Natural killer cell treated with Interleukin-12 subunit alpha and Interleukin-12 subunit beta and Interleukin-15 and Interleukin-18, amount 100 ng/mL, for 72 hours (primary cell): ENCODE measurements around the gene CDH12. TPM values are rescaled to one million over a fixed set of nuclear protein-coding genes. Genes with fewer than 3 reads are reported as not detected.
"Not testable (repeated sequence)": the region's sequence is repeated elsewhere in the genome, so short reads cannot be mapped to it uniquely, and the experiment has no call there.

ENCODE experiments used
- ATAC-seq, 2 donors: fragments of 150-1000 bp; cut with Tn5 transposase in 1 of 2; sonication (Bioruptor Pico), chemical (Tn5 transposase) in 1 of 2; 2 replicates each; pipeline ENCODE4 v1.10.0; 2021
- DNase-seq: peaks from one replicate; pipeline ENCODE4 v3.0.0; 2022; ENCODE audit warnings: low spot score
- H3K27ac Mint-ChIP-seq, 2 donors: 1 replicate in 1 of 2; 2 replicates in 1 of 2; pipeline ENCODE4 v1.8.0; 2022; ENCODE audit warnings: mixed read lengths in 2 of 2, mild to moderate bottlenecking in 1 of 2, moderate library complexity in 1 of 2
- H3K27me3 Mint-ChIP-seq, 2 donors: 1 replicate in 1 of 2; 2 replicates in 1 of 2; pipeline ENCODE4 v1.8.0; 2022; ENCODE audit warnings: mixed read lengths in 2 of 2
- H3K36me3 Mint-ChIP-seq: one replicate; pipeline ENCODE4 v1.8.0; 2022; ENCODE audit warnings: mixed read lengths
- H3K4me1 Mint-ChIP-seq, 2 donors: 1 replicate in 1 of 2; 2 replicates in 1 of 2; pipeline ENCODE4 v1.8.0; 2022; ENCODE audit warnings: low read depth in 2 of 2, mixed read lengths in 2 of 2, mild to moderate bottlenecking in 1 of 2
- H3K4me3 Mint-ChIP-seq: one replicate; pipeline ENCODE4 v1.8.0; 2022; ENCODE audit warnings: mixed read lengths
- H3K9me3 Mint-ChIP-seq: 2 replicates; pipeline ENCODE4 v1.8.0; 2022; ENCODE audit warnings: mixed read lengths
- total RNA-seq, 2 donors: library from RNA; stranded (reverse); gene quantifications; one replicate each; pipeline ENCODE4 v1.2.3, GENCODE V29; 2022

Gene CDH12
- total RNA-seq, 2 donors from 2014 or later = not detected

DNA sequence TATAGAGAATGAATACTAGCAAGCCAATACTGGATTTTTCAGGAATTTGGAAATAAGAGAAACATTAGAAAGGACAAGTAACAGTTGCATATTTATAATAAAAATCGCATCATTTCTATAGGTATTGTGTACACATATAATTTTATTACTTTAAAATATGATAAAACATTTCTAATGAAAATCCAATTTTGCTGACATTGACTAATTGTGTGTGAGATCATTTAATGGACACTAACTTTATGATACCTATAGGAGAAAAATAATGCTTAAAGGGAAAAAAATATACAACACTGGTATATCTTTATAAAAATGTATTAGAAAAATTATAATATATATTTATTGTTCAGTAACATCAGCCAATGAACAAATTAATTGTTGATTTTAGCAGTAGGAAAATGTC is 557.3 kb downstream of the CDH12 start:
- no peak for ATAC-seq
- no peak overlapping the region for H3K27ac Mint-ChIP-seq
- H3K4me3 Mint-ChIP-seq = no peak overlapping the region
- no peaks in the 10 kb centered on the region for H3K27me3 Mint-ChIP-seq
- no peaks in the 10 kb centered on the region for H3K4me1 Mint-ChIP-seq
- peaks cover 12% of the 10 kb centered on the region for H3K9me3 Mint-ChIP-seq
- peaks cover 6% of the 10 kb centered on the region for H3K36me3 Mint-ChIP-seq
- no peak for DNase-seq

DNA sequence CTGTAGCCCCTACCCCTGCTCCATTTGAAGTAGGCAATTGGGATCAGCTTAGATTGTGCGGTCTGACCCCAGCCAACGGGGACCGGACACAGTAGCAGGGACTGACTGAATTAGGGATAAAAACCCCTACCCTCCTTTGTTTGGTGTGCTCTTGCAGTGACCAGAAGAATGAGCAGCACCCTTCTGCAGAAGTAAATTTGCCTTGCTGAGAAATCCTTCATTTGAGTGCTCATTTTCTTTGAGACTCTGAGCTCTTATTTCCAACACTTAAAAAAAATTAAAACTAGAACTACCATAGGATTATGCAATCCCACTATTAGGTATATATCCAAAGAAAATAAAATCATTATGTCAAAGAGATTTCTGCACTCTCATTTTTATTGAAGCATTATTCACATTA is 560.0 kb downstream of the CDH12 start:
- Mint-ChIP-seq H3K27ac (no peak overlapping the region), H3K4me1 (no peaks in the 10 kb centered on the region), H3K27me3 (no peaks in the 10 kb centered on the region), H3K36me3 (peaks cover 12% of the 10 kb centered on the region), H3K9me3 (peaks cover 15% of the 10 kb centered on the region), H3K4me3 (no peak overlapping the region)
- ATAC-seq = no peak
- no peak for DNase-seq

DNA sequence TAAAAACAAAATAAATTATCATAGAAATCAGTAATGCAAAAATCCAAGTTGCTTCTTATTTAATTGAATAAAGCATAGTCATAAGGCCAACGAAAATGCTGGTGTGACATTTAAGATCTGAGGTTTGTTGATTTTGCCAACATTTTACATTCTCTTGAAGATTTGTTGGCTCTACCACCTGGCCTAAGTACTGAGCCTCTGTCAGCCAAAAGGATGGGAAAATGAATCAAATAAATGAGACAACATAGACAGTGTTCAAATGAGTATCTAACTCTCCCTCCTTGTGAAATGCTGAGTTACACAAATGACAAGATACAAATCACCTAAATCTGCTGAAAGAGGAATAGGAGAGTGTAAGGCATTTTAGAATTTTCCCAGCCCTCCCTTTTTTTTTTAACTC is 575.0 kb downstream of the CDH12 start:
- Mint-ChIP-seq H3K4me3 (no peak overlapping the region), H3K27me3 (no peaks in the 10 kb centered on the region), H3K36me3 (peaks cover 11% of the 10 kb centered on the region), H3K4me1 (no peaks in the 10 kb centered on the region), H3K27ac (no peak overlapping the region), H3K9me3 (peaks cover 22% of the 10 kb centered on the region)
- ATAC-seq (no peak), DNase-seq (no peak)

DNA sequence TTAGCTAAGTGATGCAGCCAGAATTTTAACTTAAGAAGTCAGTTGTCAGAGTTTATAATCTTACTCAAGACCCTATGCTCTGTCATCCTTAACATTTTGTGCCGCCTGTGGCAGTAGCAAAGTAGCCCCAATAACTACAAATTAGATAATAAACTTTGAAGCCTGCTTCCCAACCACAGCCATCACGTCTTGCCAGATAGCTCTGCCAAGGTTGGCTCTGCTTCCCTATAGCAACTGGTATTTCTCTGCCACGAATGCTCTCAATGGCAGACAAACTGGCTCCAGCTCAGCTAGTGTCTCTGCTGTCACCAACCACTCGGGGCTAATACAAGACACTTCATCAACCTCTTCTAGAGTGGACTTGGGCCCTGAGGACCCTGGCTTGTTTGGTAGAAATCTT is 576.1 kb downstream of the CDH12 start:
- Mint-ChIP-seq H3K36me3 (peaks cover 11% of the 10 kb centered on the region), H3K27me3 (no peaks in the 10 kb centered on the region), H3K4me3 (no peak overlapping the region), H3K27ac (no peak overlapping the region), H3K4me1 (no peaks in the 10 kb centered on the region), H3K9me3 (peaks cover 19% of the 10 kb centered on the region)
- no peak for DNase-seq
- no peak for ATAC-seq

DNA sequence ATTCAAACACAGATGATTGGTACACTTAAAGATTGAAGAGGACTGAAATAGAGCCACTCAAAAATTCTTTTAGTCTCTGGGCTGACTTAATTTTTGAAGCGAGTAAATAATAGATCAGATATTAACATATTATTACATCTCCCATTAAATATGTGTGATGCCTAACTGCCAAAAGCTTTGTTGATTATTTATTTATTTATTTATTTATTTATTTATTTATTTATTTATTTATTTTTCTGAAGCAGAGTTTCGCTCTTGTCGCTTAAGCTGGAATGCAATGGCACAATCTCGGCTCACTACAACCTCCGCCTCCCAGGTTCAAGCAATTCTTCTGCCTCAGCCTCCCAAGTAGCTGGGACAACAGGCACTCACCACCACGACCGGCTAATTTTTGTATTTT is 587.3 kb downstream of the CDH12 start:
- H3K36me3 Mint-ChIP-seq, H3K27ac Mint-ChIP-seq, ATAC-seq: not testable (repeated sequence)

DNA sequence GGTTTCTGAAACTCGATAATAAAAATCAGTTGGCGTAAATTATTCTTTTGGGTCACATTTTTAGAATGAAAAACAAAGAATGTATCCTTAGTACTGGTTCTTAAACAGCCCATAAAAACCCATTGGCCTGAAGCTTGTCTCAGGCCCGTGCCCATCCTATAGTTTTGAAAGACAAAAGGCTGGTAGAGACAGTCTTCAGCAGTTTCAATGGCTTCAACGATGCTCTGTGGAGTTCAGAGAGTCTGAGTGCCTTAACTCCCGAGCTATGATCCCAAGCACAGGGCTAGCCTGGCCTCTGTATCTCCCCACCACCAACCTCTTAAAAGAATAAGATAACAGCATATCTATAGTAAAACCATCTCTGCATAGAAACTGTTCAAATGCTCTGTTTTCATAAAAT is 595.0 kb downstream of the CDH12 start:
- DNase-seq = no peak
- Mint-ChIP-seq H3K9me3 (peaks cover 4% of the 10 kb centered on the region), H3K4me1 (no peaks in the 10 kb centered on the region), H3K4me3 (no peak overlapping the region), H3K27ac (no peak overlapping the region), H3K36me3 (no peaks in the 10 kb centered on the region), H3K27me3 (no peaks in the 10 kb centered on the region)
- no peak for ATAC-seq

More for the DNA sequence above, 587.3 kb downstream of the CDH12 start:
- not testable (repeated sequence) for H3K27me3 Mint-ChIP-seq, H3K4me1 Mint-ChIP-seq, DNase-seq, H3K4me3 Mint-ChIP-seq, H3K9me3 Mint-ChIP-seq

DNA sequence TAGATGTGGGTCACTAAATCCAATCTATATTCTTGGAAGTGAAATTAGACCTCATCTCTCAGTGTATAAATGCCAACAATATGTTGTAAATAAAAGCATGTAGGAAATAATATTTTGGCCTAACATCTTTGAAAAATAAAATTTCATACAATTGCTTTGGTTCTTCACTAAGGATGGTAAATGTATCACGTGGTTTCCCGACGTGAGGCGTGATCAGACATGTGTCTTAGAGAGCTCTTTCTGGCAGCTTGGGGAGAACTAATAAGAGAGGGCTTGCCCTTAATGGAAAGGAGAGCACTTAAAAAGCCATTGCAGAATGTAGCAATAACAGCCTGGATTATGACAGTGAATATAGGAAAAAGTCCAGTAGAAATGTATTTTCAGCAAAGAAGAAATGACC is 602.6 kb downstream of the CDH12 start:
- H3K4me1 Mint-ChIP-seq = no peaks in the 10 kb centered on the region
- peaks cover 19% of the 10 kb centered on the region for H3K9me3 Mint-ChIP-seq
- H3K27ac Mint-ChIP-seq = no peak overlapping the region
- no peak overlapping the region for H3K4me3 Mint-ChIP-seq
- peaks cover 4% of the 10 kb centered on the region for H3K36me3 Mint-ChIP-seq
- DNase-seq (no peak), ATAC-seq (no peak)
- no peaks in the 10 kb centered on the region for H3K27me3 Mint-ChIP-seq

DNA sequence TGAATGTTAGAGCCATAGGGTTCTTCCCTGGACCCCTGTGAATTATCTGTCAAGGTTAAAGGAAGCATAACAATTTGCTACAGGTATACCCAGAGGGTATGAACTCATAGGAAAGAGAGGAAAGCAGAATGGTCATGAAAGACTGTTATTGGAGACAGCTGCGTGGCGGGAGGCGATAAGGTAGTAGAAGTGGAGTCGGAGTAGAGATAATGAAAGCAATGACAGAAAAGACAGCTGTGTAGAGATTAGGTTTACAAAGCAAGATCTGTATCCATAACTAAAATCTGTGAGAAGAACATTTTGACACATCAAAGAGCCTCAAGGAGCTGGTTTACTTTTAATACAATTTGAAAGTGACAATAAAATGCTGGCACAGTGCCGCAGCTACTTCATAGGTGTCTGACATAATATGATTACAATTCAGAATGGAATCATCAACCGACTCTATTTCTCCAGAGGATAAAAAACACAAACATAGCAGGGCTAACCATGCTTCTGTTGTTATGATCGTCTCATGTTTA is 603.9 kb downstream of the CDH12 start:
- Mint-ChIP-seq H3K4me1 (no peaks in the 10 kb centered on the region), H3K27ac (no peak overlapping the region), H3K4me3 (no peak overlapping the region), H3K9me3 (peaks cover 19% of the 10 kb centered on the region), H3K27me3 (no peaks in the 10 kb centered on the region), H3K36me3 (peaks cover 4% of the 10 kb centered on the region)
- no peak for ATAC-seq
- DNase-seq = no peak

DNA sequence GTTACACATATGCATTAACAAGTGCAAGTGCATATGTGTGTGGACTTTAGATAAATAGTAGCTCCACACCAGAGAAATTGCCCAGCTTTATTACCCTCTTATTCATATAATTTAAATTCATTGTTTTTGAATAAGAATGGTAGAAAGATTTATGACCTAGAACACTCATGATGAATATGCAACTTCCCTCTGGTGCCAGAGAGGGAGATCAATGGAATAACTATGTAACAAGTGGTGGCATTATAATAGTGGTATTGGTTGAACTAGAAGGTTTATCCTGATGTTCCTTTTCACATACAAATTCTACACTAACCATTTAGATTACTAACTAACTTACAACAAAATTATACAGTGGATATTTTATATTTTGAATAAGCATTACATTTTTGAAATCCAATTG is 607.4 kb downstream of the CDH12 start:
- ATAC-seq (no peak), DNase-seq (no peak)
- Mint-ChIP-seq H3K4me3 (no peak overlapping the region), H3K4me1 (no peaks in the 10 kb centered on the region), H3K36me3 (peaks cover 8% of the 10 kb centered on the region), H3K9me3 (peaks cover 15% of the 10 kb centered on the region), H3K27ac (no peak overlapping the region), H3K27me3 (no peaks in the 10 kb centered on the region)

DNA sequence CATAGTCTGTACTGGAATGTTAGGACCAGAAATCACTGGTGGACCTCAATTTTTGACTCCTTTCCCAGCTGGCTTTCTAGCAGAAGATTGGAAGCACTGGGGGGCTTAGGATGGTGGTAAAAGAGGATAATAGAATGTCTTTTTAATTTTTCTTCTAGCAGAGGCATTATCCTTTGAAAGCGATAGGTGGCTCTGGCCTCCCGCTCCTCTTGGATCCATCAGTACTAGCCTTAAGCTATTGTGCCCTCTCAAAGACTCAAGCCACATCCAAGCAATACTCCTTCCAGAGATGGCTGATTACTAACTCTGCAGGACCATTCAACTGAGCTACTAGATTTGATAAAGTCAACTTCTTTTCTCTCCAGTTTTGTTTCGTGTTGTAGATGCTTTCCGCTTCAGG is 610.6 kb downstream of the CDH12 start:
- no peak overlapping the region for H3K27ac Mint-ChIP-seq
- peaks cover 6% of the 10 kb centered on the region for H3K36me3 Mint-ChIP-seq
- DNase-seq (no peak), ATAC-seq (no peak)
- H3K9me3 Mint-ChIP-seq = peaks cover 16% of the 10 kb centered on the region
- no peaks in the 10 kb centered on the region for H3K27me3 Mint-ChIP-seq
- no peaks in the 10 kb centered on the region for H3K4me1 Mint-ChIP-seq
- no peak overlapping the region for H3K4me3 Mint-ChIP-seq

DNA sequence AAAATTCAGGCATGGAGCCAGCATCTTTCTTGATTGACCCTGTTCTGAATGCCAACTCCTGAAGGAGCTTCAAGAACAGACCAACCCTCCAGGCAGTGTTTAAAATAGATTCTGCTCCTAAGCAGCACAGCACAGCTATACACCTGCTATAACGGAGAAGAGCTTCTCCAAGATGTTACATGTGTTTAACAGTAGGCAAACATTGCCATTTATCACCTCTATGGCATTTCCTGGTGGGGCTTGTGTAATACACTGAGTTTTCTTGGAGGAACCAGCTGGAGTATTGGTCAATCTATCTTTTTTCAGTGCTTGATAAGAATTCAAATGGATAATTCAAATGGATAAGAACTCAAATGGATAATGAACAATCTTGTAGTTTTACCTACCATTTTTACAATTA is 615.1 kb downstream of the CDH12 start:
- Mint-ChIP-seq H3K36me3 (peaks cover 5% of the 10 kb centered on the region), H3K9me3 (peaks cover 15% of the 10 kb centered on the region), H3K27me3 (no peaks in the 10 kb centered on the region), H3K27ac (no peak overlapping the region), H3K4me3 (no peak overlapping the region), H3K4me1 (no peaks in the 10 kb centered on the region)
- ATAC-seq (no peak), DNase-seq (no peak)

DNA sequence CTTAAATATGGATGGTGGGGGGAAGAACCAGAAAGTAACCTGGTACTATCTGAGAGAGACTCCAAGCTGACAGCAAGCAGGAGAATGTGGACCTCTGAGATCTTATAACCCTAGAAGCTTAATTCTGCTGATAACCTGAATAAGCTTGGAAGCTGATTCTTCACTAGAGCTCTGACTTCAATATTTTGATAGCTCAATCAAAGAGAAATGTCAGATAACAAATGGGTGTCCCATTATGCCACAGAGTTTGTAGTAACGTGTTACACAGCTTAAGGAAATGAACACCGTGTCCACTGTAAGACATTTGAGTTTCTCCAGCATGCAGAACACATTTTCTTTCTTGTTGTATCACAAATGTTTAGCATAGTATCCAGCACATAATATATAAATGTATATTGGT is 626.7 kb downstream of the CDH12 start:
- no peak for DNase-seq
- H3K27me3 Mint-ChIP-seq = no peaks in the 10 kb centered on the region
- H3K36me3 Mint-ChIP-seq = no peaks in the 10 kb centered on the region
- H3K4me1 Mint-ChIP-seq = no peaks in the 10 kb centered on the region
- ATAC-seq = no peak
- no peak overlapping the region for H3K27ac Mint-ChIP-seq
- no peak overlapping the region for H3K4me3 Mint-ChIP-seq
- H3K9me3 Mint-ChIP-seq = no peaks in the 10 kb centered on the region

DNA sequence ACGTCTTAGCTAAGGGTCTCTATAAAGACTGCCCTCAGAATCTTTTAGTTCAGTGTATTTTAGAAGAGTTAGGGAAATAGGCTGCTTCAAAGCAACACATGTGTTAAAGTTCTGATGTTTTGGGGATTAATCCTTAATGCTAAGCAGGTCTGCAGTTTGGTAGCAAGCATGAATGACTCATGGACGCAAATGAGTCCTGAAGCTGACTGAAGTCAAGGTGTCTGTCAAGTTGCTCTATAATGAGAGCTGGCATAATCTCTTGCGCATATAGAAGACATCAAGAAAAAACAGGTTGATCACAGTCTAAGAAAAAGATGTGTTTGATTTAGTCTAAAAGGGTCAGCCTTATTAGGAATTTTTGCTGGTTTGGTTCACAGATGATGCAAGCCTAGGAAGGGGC is 630.1 kb downstream of the CDH12 start:
- Mint-ChIP-seq H3K9me3 (no peaks in the 10 kb centered on the region), H3K27me3 (no peaks in the 10 kb centered on the region), H3K4me1 (no peaks in the 10 kb centered on the region), H3K4me3 (no peak overlapping the region), H3K36me3 (no peaks in the 10 kb centered on the region), H3K27ac (no peak overlapping the region)
- DNase-seq (no peak), ATAC-seq (no peak)

DNA sequence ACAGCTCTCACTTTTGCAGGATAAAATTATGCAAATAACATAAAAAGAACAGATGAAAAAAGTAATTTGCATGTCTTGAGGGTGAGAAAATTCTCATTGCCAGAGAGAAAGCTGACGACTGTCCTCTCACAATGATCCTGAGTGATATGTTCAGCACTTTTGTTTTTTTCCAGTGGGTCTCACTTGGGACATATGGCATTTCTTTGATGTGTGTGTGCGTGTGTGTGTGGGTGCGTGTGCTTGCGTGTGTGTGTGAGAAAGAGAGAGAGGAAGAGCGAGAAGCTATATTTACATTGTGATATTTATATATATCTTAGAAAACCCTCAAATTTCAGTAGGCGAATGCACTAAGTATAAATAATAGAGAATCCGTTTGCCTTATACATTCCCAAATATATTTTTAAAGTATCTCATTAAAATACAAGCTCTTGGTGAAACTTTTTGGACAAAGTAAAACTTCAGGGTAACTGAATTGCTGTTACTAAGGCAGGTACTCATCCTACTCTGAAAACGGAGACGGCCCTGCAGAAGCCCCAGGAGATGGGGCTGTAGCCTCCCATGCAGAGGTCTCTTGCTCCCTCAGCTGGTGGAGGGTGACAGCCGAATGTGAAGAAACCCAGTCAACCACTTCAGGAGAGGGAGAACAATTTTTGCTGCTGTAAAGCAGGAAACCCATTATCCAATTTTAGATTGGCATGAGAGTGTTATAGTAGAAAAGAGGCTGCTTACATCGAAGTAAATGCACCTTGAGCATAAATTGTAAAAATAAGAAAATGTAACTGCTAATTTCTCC is 639.2 kb downstream of the CDH12 start:
- H3K4me1 Mint-ChIP-seq, H3K27me3 Mint-ChIP-seq, H3K36me3 Mint-ChIP-seq, DNase-seq, H3K4me3 Mint-ChIP-seq, H3K9me3 Mint-ChIP-seq, ATAC-seq, H3K27ac Mint-ChIP-seq: not testable (repeated sequence)
